ENCODE results near the gene RCOR3. TPM values are rescaled to one million over a fixed set of nuclear protein-coding genes. Genes with fewer than 3 reads are reported as not detected.
A peak's percentile ranks its signal among the peaks of the same experiment; 100 is the strongest.
"Not testable (repeated sequence)": the region's sequence is repeated elsewhere in the genome, so short reads cannot be mapped to it uniquely, and the experiment has no call there.

The RCOR3 gene
- total RNA-seq, 4 donors from 2014 or later, result 40.4 to 57.1 (median 55.4) TPM

- no peak overlapping the region for H3K4me3 ChIP-seq
- TF ChIP-seq POLR2A (IDR thresholded peaks at IDR 0.05) (no peak), EP300 (IDR thresholded peaks at IDR 0.05) (no peak), CTCF (IDR thresholded peaks at IDR 0.05) (no peak)
- no peaks in the 10 kb centered on the region for H3K9me3 ChIP-seq
- no peak for DNase-seq (ENCODE audit: low spot score in 2 of 2)
- H3K4me1 ChIP-seq, result no peaks in the 10 kb centered on the region
- H3K36me3 ChIP-seq, result peaks cover 0 to 20% (median 0%) of the 10 kb centered on the region in 3 donors
- no peaks in the 10 kb centered on the region for H3K27me3 ChIP-seq
- no peak overlapping the region for H3K27ac ChIP-seq
Observed at GRCh38 chr1:211319892-211320291, 60.7 kb downstream of the RCOR3 start.

- Histone ChIP-seq H3K4me1 (peaks cover 0 to 3% (median 0%) of the 10 kb centered on the region in 4 donors), H3K27ac (no peak overlapping the region), H3K36me3 (peaks cover 0 to 10% (median 0%) of the 10 kb centered on the region in 3 donors), H3K9me3 (no peaks in the 10 kb centered on the region), H3K27me3 (no peaks in the 10 kb centered on the region), H3K4me3 (no peak overlapping the region)
- TF ChIP-seq CTCF (IDR thresholded peaks at IDR 0.05) (no peak), EP300 (IDR thresholded peaks at IDR 0.05) (no peak), POLR2A (IDR thresholded peaks at IDR 0.05) (no peak)
- no peak for DNase-seq (ENCODE audit: low spot score in 2 of 2)
- WGBS, 2 donors, result 91% methylated on average over 4 of the region's 4 CpGs
Observed at GRCh38 chr1:211320980-211321379, 61.8 kb downstream of the RCOR3 start.

DNA sequence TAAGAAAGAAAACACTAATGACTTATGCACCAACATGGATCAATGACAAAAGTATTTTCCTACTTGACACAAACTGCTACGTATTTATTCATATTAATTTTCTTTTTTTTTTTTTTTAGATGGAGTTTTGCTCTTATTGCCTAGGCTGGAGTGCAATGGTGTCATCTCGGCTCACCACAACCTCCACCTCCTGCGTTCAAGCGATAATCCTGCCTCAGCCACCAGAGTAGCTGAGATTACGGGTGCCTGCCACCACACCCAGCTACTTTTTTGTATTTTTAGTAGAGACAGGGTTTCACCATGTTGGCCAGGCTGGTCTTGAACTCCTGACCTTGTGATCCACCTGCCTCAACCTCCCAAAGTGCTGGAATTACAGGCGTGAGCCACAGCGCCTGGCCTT is 62.5 kb downstream of the RCOR3 start:
- H3K4me3 ChIP-seq; H3K9me3 ChIP-seq; H3K27ac ChIP-seq; H3K36me3 ChIP-seq; H3K4me1 ChIP-seq; DNase-seq (ENCODE audit: low spot score in 2 of 2); H3K27me3 ChIP-seq: not testable (repeated sequence)
- WGBS, 2 donors, result 93 to 94% methylated on average over 7 of the region's 7 CpGs

DNA sequence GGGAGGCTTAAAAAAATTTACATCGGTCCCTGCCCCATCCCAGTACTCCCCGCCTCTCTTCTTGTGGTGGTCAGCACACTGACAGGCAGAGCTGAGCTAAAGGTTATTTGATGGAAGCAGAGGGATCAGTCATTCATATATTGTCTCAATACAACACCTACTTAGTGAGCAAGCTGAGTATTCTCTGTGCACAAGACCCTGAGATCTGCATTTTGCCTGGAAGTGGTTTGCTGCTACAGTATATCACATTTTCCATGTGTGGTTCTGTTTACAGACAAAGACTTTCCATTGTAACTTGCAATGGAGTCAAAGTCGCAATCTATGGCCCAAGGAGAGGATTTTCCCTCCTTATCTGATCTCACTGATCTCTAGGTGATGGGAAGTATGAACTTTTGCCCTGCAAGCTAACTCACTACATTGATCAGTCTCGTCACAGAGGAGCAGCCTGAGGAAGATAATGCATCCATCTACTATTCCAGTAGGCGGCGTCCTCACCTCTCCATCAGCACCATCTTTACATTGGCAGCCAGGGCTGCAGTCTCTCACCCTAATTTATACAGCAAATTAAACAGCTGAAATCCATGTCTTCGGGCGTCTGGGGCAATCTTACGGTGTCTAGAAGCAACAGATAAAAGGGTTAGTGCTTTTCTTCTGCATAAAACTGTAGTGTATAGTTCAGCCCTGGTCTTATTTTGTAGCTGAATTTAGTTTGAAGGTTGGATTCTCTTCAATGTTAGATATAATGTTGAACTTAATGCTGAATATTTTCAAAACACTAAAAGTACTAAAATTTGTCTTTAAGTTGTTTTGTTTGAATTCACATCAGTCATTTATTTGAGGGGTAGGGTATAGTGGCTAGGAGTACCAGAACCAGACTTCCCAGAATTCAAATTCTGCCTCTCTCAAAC is 64.2 kb downstream of the RCOR3 start:
- TF ChIP-seq POLR2A (IDR thresholded peaks at IDR 0.05), result no peak
- TF ChIP-seq CTCF (IDR thresholded peaks at IDR 0.05), result peak; percentile 54 to 71 (median 61)
- Histone ChIP-seq H3K27ac (no peak overlapping the region), H3K9me3 (no peaks in the 10 kb centered on the region), H3K36me3 (no peaks in the 10 kb centered on the region), H3K4me3 (no peak overlapping the region), H3K27me3 (no peaks in the 10 kb centered on the region), H3K4me1 (peaks cover 0 to 18% (median 8%) of the 10 kb centered on the region in 4 donors)
- peak in 1 of 2 donors; percentile 77 for DNase-seq (ENCODE audit: low spot score in 2 of 2)
- WGBS, 2 donors, result 23 to 29% methylated on average over 9 of the region's 9 CpGs

DNA sequence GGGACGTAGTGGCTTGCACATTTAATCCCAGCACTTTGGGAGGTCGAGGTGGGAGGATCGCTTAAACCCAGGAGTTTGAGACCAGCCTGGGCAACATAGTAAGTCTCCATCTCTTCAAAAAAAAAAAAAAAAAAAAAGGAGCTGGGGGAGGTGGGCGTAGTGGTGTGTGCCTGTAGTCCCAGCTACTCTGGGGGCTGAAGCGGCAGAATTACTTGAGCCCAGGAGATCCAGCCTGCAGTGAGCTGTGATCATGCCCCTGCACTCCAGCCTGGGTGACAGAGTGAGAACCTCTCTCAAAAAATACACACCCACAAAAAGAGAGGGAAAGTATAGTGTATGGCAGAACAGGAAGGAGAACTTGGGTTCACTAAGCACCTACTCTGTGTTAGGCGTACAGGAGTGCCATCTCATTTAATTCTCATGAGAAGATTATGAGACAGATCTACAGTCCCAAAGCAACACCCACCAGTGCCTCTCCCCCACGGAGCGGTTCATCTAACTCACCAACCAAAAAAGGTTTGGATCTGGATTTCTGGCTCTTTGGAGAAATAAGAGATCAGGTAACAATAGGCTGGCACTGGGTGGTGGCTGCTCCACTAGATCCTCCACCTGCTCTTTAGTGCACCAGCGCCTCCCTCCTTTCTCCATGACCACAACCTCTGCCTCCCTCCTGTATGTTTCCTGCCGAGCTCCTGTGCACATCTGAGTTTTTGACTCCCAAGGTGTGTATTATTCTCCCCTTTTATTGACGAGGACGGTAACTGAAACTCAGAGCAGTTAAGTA is 66.0 kb downstream of the RCOR3 start:
- H3K9me3 ChIP-seq, result no peaks in the 10 kb centered on the region
- no peak overlapping the region for H3K27ac ChIP-seq
- H3K4me3 ChIP-seq, result no peak overlapping the region
- DNase-seq (ENCODE audit: low spot score in 2 of 2), result no peak
- no peaks in the 10 kb centered on the region for H3K36me3 ChIP-seq
- H3K4me1 ChIP-seq, result peaks cover 0 to 26% (median 15%) of the 10 kb centered on the region in 4 donors
- 89 to 92% methylated on average over 12 of the region's 12 CpGs for WGBS, 2 donors
- H3K27me3 ChIP-seq, result no peaks in the 10 kb centered on the region
- TF ChIP-seq EP300 (IDR thresholded peaks at IDR 0.05) (no peak), POLR2A (IDR thresholded peaks at IDR 0.05) (no peak), CTCF (IDR thresholded peaks at IDR 0.05) (no peak)

Data from tibial nerve (tissue), 4 donors.